Putamen (tissue), 1 donor: Measurements from ENCODE around the gene CGB3.
A peak's percentile ranks its signal among the peaks of the same experiment; 100 is the strongest.

Source experiments
- DNase-seq: peaks from one replicate; pipeline ENCODE4 v3.0.0-alpha.2; 2016; ENCODE audit warnings: low spot score

The CGB3 gene

DNA sequence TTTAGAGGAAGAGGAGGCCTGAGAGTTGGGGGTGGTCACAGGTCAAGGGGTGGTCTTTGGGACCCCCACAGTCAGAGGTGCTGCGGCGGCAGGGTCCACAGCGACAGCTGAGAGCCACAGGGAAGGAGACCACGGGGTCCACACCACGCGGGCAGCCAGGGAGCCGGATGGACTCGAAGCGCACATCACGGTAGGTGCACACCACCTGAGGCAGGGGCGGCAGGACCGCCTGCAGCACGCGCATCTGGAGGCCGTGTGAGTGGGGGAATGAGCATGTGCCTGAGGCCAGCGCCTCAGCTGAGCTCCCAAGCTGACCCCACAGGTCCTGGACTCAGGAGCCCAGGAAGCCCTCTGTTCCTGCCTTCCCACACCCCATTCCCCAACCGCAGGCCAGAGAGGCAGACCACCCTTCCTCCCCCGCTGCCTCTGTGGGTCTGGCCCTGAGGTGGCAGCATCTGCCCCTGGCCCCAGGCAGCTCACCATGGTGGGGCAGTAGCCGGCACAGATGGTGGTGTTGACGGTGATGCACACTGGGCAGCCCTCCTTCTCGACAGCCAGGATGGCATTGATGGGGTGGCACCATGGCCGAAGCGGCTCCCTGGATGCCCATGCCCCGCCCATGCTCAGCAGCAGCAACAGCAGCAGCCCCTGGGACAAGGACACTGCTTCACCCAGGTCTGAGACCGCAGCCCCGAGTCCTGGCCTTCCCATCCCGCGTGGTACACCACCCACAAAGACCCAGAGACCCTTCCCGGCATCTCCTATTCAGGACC lies 7.9 kb downstream of the CGB3 start:
- DNase-seq, result no peak

DNA sequence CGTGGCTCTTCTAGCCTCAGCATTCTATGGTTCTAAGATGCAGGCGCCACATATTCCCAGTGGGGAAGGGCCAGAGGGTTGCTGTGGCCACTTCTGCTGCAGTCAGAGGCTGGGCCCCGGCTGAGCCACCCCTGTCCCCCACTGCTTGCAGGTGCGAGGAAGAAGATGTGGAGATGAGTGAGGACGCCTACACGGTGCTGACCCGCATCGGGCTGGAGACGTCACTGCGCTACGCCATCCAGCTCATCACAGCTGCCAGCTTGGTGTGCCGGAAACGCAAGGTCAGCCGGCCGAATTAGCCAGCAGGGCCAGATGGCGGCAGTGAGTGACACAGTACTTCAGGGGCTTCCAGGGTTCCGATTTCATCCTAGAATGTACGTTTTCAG lies 9.3 kb downstream of the CGB3 start:
- no peak for DNase-seq

GRCh38 chr19:49014123-49014869 lies 9.8 kb downstream of the CGB3 start:
- DNase-seq, result no peak

- DNase-seq, result no peak
These were observed 12.9 kb downstream of the CGB3 start for GRCh38 chr19:49011194-49011593.

- no peak for DNase-seq
These were observed 13.7 kb downstream of the CGB3 start for GRCh38 chr19:49010453-49010852.

DNA sequence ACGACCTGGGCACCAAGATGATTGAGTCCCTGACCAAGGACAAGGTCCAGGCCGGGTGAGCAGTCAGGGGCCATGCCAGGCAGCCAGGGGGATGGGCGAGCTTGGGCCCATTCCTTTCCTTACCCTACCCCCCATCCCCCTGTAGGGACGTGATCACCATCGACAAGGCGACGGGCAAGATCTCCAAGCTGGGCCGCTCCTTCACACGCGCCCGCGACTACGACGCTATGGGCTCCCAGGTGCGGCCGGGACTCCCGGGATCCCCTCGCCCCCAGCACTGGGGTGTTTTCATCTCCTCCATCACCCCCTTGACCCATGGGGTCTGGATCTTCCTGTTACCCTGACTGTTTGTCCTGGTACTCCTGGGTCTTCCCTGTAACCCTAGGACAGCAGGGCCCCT lies 14.3 kb downstream of the CGB3 start:
- DNase-seq, result no peak

GRCh38 chr19:49006905-49007304 lies 17.2 kb downstream of the CGB3 start:
- DNase-seq, result no peak

GRCh38 chr19:49004964-49005614 lies 19.0 kb downstream of the CGB3 start:
- DNase-seq, result no peak

DNA sequence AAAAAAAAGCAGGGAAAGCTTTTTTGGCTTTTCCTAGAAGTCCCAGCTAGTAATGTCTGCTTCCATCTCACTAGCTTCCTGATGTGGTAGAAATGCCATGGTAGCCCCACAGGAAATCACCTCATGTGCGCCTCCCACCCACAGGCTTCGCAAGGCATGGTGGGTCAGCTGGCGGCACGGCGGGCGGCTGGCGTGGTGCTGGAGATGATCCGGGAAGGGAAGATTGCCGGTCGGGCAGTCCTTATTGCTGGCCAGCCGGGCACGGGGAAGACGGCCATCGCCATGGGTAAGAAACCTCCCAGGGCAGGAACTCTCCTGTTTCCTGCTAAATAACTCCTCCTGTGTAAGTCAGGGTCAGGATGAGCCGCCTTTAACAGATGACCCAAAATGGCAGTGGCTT lies 20.0 kb downstream of the CGB3 start:
- DNase-seq, result no peak

DNA sequence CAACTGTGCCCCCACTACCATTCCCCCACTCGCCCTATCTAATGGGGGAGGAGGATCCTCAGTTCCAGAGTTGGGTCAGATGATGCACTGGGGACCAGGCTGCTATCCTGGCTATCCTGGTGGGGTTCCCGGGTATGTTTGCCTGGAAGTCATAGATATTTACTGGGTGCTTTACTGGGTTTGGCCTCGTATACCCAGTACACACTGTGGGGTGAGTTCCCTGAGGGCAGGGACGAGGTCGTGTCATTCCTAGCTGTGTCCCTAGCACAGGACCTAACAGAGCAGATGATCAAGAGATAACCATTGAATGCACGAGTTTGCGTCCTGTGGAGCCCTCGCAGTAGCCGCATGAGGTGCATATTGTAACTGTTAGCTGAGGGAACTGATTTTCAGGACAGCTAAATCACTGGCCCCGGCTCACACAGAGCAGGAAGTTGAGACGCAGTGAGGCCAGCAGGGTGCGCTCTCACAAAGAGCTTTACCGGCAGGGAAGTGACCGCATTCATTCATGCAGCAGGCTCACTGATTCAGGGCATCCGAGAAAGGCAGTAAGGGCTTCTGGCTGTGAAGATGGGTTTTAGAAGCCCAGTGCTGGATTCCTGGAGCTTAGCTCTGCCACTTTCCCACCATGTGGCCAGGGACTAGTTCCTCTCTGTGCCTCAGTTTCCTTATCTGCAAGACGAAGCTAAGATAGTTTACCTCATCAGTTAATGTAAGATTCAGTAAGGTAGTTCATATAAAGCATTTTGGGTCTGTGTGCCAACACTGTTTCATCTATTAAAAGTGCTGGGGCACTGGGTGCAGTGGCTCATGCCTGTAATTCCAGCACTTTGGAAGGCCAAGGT lies 24.4 kb downstream of the CGB3 start:
- DNase-seq, result no peak

DNA sequence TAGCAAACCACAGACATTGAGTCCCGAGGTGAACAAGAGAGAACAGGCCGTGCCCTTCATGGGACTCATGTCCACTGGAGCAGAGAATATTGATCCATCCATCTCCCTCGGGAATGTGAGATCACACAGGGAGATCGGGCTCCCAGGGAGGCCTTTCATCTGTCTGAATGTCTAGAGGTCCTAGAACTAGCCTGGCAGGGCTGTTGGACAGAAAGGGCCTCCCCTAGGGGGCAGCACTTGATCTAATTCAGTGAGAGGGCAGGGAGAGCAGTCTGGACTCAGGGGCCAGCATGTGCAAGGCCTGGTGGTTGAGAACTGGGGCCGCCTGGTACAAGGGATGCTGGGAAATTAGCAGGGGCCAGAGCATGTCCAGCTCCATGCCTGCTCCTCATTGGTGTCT lies 26.2 kb downstream of the CGB3 start:
- DNase-seq, result no peak

DNA sequence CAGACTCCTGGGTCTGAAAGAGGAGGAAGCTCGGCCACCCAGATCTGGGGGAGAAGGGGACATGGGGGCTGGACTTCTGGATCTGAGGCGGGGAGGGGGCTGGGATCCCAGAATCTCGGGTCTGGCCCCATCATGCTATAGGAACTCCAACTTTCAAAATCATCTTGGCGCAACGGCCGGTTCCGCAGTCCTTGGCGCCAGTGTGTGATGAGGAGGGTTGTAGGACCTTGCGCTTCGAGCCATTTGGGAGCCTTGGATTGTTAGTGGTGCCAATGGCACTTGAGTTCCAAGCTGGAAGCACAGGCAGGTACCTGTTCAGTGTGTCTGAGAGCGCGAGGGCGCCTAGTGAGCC lies 30.1 kb downstream of the CGB3 start:
- no peak for DNase-seq

DNA sequence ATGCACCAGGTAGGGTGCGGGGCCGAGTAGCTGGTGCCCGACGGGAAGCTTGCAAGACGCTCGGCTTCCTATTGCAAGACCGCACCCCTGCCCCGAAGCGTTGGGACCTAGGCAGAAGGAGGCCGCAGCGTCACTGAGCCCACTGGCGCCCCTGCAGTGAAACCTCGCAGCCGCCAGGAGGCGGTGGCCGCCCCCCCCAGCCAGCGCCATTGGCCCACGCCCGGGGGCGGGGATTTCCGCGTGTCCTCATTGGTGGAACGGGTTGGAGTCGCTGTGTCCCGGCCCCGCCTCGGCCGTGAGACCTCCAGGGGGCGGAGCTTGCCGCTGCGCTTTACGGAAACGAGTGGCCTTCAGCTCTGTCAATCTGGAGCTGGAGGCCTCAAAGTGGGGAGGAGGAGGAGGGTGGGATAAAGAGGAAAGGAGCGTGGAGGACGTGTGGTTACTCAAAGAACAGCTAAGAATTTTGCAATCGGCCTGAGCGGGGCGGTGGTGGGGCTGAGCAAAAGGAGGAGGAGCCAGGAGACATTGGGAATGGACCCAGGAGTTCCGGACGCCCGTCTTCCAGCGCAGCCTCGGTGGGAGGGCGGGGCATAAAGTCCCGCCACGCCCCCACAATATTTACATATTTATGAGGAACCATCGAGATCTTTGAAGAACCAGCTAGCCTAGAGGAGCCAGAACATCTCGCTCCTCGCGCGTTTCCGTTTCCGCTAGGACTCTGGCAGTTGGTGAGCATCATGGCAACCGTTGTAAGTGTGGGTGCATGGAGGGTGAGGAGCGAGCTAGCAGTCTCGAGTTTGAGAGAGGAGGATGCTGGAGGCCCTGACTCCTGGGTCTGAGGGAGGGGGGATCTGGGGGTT lies 30.7 kb downstream of the CGB3 start, which contains the start of the genes GYS1 and RUVBL2:
Gene GYS1, minus strand, starts transcription at position 135 of the 860 bp plus-strand sequence. CDS start 197 bp downstream, outside the sequence.
Gene RUVBL2, plus strand, starts transcription at position 713 of the 860 bp plus-strand sequence. Its CDS starts 25 bp downstream, at position 738.
- peak; percentile 99 for DNase-seq

DNA sequence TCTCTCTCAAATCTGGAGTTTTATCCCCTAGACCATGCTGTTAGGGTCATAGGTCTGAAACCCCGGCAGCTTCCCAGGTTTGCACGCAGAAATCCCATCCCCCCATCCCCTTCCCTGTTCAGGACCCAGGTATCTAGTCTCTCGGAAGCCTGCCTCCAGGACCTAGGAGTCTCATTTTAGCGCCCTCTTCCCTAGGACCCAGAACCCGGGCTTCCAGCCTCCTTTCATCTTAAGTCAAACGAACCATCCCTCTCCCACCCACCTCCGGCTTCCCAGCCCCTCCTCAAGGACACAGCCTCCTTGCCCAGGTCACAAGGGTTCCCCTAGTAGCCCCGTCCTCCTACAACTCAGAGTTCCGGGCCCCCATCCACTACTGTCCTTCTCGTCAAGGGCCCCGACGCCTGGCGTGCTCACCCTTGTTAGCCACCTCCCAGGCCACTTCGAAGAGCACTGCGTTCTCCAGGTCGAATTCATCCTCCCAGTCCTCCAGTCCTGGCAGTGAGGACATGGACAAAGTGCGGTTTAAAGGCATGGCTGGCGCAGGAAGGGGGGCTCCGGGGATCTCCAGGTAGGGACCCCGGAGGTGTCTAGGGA lies 31.5 kb downstream of the CGB3 start:
- DNase-seq, result no peak

DNA sequence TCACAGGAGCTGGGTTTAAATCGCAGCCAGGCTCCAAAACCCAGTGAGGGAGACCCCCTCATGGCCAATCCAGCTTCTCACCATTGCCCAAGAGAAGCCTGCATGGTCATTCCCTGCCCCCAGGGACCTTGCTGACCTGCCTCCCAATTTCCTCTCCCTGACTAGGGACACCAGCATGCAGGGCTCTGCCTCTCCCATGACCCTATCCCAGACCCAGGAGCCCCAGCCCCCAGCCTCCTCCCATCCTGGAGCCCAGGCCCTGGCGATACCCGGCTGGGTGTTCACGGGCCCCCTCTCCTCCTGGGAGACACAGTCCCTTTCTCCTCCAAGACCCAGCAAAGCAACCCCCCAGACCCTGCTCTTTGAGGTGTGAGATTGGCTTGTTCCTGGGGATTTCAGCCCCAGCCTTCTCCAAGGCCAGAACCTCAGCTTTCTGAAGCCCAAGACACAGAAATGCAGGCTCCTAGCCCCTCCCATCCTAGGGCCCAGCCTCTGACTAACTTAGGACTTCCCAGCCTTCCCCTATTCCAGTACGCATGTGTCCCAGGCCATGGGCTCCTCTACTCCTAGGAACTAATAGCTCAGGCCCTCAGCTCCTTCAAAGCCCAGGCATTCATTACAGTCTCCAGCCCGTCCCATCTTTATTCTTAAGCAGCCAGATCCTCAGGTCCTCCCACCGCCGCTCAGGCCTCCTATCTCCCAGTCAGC lies 32.1 kb downstream of the CGB3 start:
- DNase-seq, result peak; percentile 25

GRCh38 chr19:48991011-48991609 lies 33.0 kb downstream of the CGB3 start:
- DNase-seq, result no peak

DNA sequence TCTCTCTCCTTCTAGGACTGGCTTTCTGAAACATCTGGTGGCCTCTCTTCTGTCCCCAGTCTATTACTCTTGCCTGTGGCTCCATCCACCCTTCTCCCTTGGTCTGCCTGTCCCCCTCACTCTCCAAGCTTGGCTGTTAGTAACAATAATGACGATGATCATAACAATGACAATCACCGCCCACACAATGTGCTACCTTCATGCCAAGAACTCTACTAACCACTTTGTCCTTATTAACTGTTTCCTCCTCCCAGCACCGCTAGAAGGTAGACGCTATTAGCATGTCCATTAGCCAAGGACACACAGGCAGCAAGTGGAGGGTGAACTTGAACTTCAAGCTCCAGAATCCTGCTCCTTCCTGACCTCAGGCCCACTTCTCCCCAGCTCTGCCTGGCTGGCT lies 33.7 kb downstream of the CGB3 start:
- no peak for DNase-seq

DNA sequence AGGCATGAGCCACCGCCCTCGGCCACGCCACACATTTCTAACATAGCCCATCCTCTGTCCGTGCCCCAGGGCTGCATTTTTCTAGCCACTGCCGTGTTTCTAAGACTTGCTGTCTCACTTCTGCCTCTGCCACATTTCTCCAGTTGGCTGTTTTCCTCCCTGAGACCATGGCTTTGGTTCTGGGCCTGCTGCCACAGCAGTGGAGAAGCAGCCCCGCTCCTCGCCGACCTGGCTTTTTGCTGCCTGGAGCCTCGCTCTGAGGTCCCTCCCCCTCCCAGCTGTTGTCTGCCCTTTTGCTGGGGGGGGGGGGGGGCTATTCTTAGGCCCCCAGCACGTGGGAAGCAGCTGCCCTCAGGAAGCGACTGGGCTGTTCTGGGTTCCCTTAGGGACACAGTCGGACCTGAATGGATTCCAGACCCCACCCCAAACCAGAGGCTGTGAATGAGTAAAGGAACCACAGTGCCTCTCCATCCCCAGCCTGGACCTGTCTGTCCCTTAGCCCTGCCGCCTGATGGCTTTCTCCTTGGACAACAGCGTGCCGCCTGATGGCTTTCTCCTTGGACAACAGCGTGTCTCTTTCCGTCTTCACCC lies 34.3 kb downstream of the CGB3 start:
- DNase-seq, result no peak

GRCh38 chr19:48988860-48989259 lies 35.3 kb downstream of the CGB3 start:
- DNase-seq, result no peak
